ENCODE measurements around the gene CLASRP.

GRCh38 chr19:45074744-45075300 is 36.0 kb downstream of the CLASRP start:
- TF ChIP-seq EZH2 (IDR thresholded peaks at IDR 0.05; ENCODE audit: low read length, missing control alignments) = no peak
- TF ChIP-seq, protein P1, sequence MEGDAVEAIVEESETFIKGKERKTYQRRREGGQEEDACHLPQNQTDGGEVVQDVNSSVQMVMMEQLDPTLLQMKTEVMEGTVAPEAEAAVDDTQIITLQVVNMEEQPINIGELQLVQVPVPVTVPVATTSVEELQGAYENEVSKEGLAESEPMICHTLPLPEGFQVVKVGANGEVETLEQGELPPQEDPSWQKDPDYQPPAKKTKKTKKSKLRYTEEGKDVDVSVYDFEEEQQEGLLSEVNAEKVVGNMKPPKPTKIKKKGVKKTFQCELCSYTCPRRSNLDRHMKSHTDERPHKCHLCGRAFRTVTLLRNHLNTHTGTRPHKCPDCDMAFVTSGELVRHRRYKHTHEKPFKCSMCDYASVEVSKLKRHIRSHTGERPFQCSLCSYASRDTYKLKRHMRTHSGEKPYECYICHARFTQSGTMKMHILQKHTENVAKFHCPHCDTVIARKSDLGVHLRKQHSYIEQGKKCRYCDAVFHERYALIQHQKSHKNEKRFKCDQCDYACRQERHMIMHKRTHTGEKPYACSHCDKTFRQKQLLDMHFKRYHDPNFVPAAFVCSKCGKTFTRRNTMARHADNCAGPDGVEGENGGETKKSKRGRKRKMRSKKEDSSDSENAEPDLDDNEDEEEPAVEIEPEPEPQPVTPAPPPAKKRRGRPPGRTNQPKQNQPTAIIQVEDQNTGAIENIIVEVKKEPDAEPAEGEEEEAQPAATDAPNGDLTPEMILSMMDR (conservative IDR thresholded peaks at IDR 0.05 in 1 of 2, IDR thresholded peaks at IDR 0.05 in 1 of 2; ENCODE audit: low read depth in 1 of 2, low read length in 2 of 2) = no peak
